Measurements from ENCODE around the gene TXNRD2.
A peak's percentile ranks its signal among the peaks of the same experiment; 100 is the strongest.

Gene TXNRD2

DNA sequence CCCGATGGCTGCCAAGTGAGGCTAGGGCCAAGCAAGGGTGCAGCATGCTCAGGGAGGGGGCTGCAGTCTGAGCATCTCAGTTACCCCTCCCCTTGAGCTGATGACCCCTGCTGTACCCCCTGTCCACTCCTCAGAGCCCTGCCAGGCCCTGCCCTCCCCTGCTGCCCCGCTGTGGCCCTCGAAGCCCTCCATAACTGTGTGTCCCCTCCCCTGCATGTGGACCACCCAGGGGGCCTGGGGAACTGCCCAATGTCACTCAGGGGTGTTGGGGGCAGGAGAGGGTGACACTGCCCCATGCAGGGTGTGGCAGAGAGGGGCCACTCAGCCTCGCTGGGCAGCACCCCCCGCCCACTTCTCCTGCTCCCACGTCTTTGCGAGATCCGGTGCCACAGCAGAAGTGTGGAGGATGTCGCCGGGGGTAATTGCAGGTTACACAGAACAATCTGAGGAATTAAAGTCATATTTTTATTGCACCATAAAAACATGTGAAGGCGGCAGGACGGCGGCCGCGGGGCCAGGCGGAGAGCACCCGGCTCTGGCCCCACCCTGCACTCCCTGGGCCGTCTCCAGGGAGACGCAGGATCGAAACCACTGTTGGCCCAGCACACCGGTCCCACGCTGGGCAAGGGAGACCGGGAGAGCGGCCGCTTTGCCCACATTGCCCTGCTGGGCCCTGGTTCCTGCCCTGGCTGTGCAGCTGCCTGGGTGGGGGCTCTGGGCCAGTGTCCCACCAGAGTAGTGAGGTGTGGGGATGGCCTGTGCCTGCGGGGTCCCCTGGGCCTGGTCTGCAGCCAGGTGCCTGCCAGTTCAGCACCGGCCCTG, 68.3 kb downstream of the TXNRD2 start:
- DNase-seq: no peak

GRCh38 chr22:19872779-19873137, 68.9 kb downstream of the TXNRD2 start:
- DNase-seq: peak; percentile 58

- no peak for DNase-seq
Observed at GRCh38 chr22:19871845-19872778, 69.5 kb downstream of the TXNRD2 start.

- DNase-seq: no peak
Observed at GRCh38 chr22:19871023-19871844, 70.4 kb downstream of the TXNRD2 start.

GRCh38 chr22:19870153-19871022, 71.2 kb downstream of the TXNRD2 start:
- DNase-seq: no peak

GRCh38 chr22:19869497-19870152, 72.0 kb downstream of the TXNRD2 start:
- DNase-seq: no peak

DNA sequence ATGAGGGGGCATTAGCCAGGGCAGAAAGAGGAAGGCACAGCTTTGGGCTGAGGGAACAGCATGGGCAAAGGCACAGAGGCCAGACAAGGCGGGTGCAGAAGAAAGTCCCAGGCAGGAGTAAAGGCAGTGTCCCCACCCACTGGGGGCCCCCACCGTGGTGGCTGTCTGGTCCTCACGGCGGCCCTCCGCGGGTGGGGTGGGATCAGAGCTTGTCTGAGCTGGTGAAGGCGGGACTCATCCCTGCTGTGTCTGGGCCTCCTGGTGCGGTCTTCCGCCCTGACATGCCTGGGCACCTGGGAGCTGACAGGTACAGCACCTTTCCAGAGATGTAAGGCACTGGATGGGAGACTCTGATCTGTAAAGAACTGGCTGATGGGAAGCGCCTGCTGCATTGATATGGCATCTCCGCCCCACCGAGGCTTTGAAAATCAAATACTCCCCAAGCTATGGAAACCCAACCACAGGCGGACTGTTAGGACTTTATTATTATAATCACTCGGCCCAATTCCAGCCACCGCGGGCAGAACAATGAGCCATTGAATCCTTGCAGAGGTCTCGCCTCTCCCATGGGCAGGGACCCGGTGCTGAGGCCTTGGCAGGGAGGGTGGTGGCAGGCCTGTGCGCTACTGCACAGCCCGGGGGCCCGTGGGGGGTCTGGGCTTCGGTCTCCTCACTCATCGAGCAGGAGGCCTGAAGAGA, 72.7 kb downstream of the TXNRD2 start:
- DNase-seq: no peak

DNA sequence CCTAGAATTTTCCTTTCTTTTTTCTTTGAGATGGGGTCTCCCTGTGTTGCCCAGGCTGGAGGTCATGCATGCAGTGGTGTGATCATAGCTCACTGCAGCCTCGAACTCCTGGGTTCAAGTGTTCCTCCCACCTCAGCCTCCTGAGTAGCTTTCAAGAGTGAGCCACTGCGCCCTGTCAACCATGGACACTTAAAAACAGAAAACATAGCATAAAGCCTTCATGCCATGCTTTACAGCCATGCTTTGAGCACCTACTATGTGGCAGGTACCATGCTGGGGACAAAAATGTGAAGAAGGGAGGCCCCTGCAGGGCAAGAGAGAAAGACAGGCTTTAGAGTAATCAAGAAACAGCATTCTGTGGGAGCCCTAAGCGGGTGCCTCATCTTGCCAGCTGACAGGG, 73.3 kb downstream of the TXNRD2 start:
- DNase-seq: no peak

GRCh38 chr22:19867617-19868016, 74.0 kb downstream of the TXNRD2 start:
- DNase-seq: no peak

- no peak for DNase-seq
Observed at GRCh38 chr22:19866665-19867009, 75.0 kb downstream of the TXNRD2 start.

GRCh38 chr22:19865141-19865829, 76.3 kb downstream of the TXNRD2 start:
- no peak for DNase-seq

- no peak for DNase-seq
Observed at GRCh38 chr22:19864538-19865106, 77.0 kb downstream of the TXNRD2 start.

GRCh38 chr22:19863571-19863970, 78.0 kb downstream of the TXNRD2 start:
- DNase-seq: no peak

- DNase-seq: no peak
Observed at GRCh38 chr22:19862619-19863246, 78.9 kb downstream of the TXNRD2 start.

- no peak for DNase-seq
Observed at GRCh38 chr22:19859861-19860510, 81.6 kb downstream of the TXNRD2 start.

DNA sequence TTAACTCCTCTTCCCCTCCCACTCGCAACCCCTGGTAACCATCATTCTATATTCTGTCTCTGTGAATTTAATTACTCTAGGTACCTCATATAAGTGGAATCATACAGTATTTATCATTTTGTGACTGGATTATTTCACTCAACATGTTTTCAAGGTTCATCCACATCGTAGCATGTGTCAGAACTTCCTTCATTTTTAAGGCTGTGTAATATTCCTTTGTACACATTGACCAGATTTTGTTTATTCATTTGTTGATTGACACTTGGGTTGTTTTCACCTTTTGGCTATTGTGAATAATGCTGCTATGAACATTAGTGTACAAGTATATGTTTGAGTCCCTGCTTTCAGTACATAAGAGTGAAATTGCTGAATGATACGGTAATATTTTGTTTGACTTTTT, 84.2 kb downstream of the TXNRD2 start:
- DNase-seq: no peak

- peak; percentile 53 for DNase-seq
Observed at GRCh38 chr22:19855504-19856409, 85.9 kb downstream of the TXNRD2 start.

All from DMS79 (cell line).